ENCODE data around the gene BPHL. TPM values are rescaled to one million over a fixed set of nuclear protein-coding genes. Genes with fewer than 3 reads are reported as not detected.

Gene BPHL
- total and polyA plus RNA-seq, 2 experiments from 2014 or later = 22.8 to 45.5 TPM

- no peak for TF ChIP-seq ZNF462 (CRISPR knock-in tag; IDR thresholded peaks at IDR 0.05)
- TF ChIP-seq EZH2 (IDR thresholded peaks at IDR 0.05; ENCODE audit: low read depth, unreplicated experiment) = no peak
- TF ChIP-seq POLR2AphosphoS5 (IDR thresholded peaks at IDR 0.05; ENCODE audit: low read depth) = no peak
- TF ChIP-seq EZH2phosphoT487 (IDR thresholded peaks at IDR 0.05; ENCODE audit: unreplicated experiment) = no peak
- no peak for TF ChIP-seq ZNF331 (CRISPR knock-in tag; IDR thresholded peaks at IDR 0.05; ENCODE audit: low read depth)
- no peak for TF ChIP-seq ETS1 (IDR thresholded peaks at IDR 0.05)
Observed at GRCh38 chr6:3090013-3090412, 28.5 kb upstream of the BPHL start (continued).

GRCh38 chr6:3094815-3095214, 23.7 kb upstream of the BPHL start:
- H3K36me3 ChIP-seq (ENCODE audit: insufficient read depth) = peaks cover 50% of the 10 kb centered on the region
- peaks cover 66% of the 10 kb centered on the region for H3K36me3 Mint-ChIP-seq (ENCODE audit: low read depth)
- TF ChIP-seq STAT1 (IDR thresholded peaks at IDR 0.05; ENCODE audit: unreplicated experiment) = no peak
- TF ChIP-seq CTCF (conservative IDR thresholded peaks at IDR 0.05; ENCODE audit: low read depth in 2 of 2) = no peak

More at GRCh38 chr6:3094815-3095214, 23.7 kb upstream of the BPHL start:
- H2AFZ ChIP-seq = no peak overlapping the region
- Mint-ChIP-seq H3K4me3 (no peak overlapping the region), H3K27ac (no peak overlapping the region), H3K27me3 (ENCODE audit: insufficient read depth, low read depth, poor library complexity) (peaks cover 10% of the 10 kb centered on the region), H3K4me1 (no peaks in the 10 kb centered on the region; the same call in 2 of the 3 replicates), H3K9me3 (peaks cover 43% of the 10 kb centered on the region)
- no peaks in the 10 kb centered on the region for H3K9me2 ChIP-seq (ENCODE audit: insufficient read depth)
- no peaks in the 10 kb centered on the region for H3K4me1 ChIP-seq (ENCODE audit: insufficient read depth)
- ATAC-seq (no peak), DNase-seq (ENCODE audit: low spot score) (no peak)
- no peaks in the 10 kb centered on the region for H3K79me2 ChIP-seq (replicated peaks; ENCODE audit: insufficient read depth)
- H3K4me2 ChIP-seq = no peak overlapping the region
- H3F3A ChIP-seq (replicated peaks; ENCODE audit: low read depth) = peaks cover 11% of the 10 kb centered on the region
- H3K27ac ChIP-seq (ENCODE audit: low read depth) = no peak overlapping the region
- no peaks in the 10 kb centered on the region for H3K27me3 ChIP-seq (ENCODE audit: insufficient read depth)
- no peak overlapping the region for H3K4me3 ChIP-seq
- H4K20me1 ChIP-seq (replicated peaks; ENCODE audit: insufficient read depth) = no peaks in the 10 kb centered on the region
